BLaER1 treated with 17β-estradiol and CSF1 and Interleukin-3, amounts not matched to agents 10 nM and 100 nM (cell line): ENCODE results near the gene NCK2.

Source experiments
- H3K27ac ChIP-seq, 11 experiments: shearing (Covaris generic); formaldehyde crosslinking; 2 replicates each; pipeline ENCODE4 v1.8.1; 2022
- H3K27me3 ChIP-seq, 11 experiments: shearing (Covaris generic); formaldehyde crosslinking; 2 replicates each; pipeline ENCODE4 v1.8.1; 2022
- H3K36me3 ChIP-seq, 11 experiments: shearing (Covaris generic); formaldehyde crosslinking; 2 replicates each; pipeline ENCODE4 v1.8.1; 2022
- H3K4me1 ChIP-seq, 10 experiments: shearing (Covaris generic); formaldehyde crosslinking; 2 replicates each; pipeline ENCODE4 v1.8.1; 2022
- H3K4me2 ChIP-seq, 11 experiments: shearing (Covaris generic); formaldehyde crosslinking; 2 replicates each; pipeline ENCODE4 v1.8.1; 2022
- H3K4me3 ChIP-seq, 10 experiments: shearing (Covaris generic); formaldehyde crosslinking; 2 replicates each; pipeline ENCODE4 v1.8.1; 2022
- H3K9ac ChIP-seq, 11 experiments: shearing (Covaris generic); formaldehyde crosslinking; 2 replicates each; pipeline ENCODE4 v1.8.1; 2022
- H3K9me3 ChIP-seq, 11 experiments: shearing (Covaris generic); formaldehyde crosslinking; replicated peaks in 1 of 11; 2 replicates each; pipeline ENCODE4 v1.8.1; 2022
- H4K20me1 ChIP-seq, 11 experiments: shearing (Covaris generic); formaldehyde crosslinking; 2 replicates each; pipeline ENCODE4 v1.8.1; 2022
- Cebpa-rat ChIP-seq, 11 experiments: shearing (Covaris generic); IDR thresholded peaks; 2 replicates each; pipeline ENCODE4 v1.8.1; 2022

The NCK2 gene

GRCh38 chr2:105749583-105750400 lies 5.1 kb downstream of the NCK2 start:
- H3K9me3 ChIP-seq, result peaks cover 0 to 21% (median 0%) of the 10 kb centered on the region in 11 experiments; a peak in 7 of 22 replicates
- peak overlapping the region in 10 of 11 experiments; percentile 3 to 97 (median 94); a peak in 17 of 22 replicates for H3K27ac ChIP-seq
- peak overlapping the region in 3 of 10 experiments; percentile 1 to 25 (median 17); a peak in 2 of 20 replicates for H3K4me3 ChIP-seq
- H3K4me1 ChIP-seq, result peaks cover 69 to 88% (median 77%) of the 10 kb centered on the region in 10 experiments
- no peaks in the 10 kb centered on the region for H3K27me3 ChIP-seq
- TF ChIP-seq Cebpa-rat (IDR thresholded peaks at IDR 0.05), result no peak
- H4K20me1 ChIP-seq, result peaks cover 33 to 92% (median 71%) of the 10 kb centered on the region in 11 experiments; a peak in 20 of 22 replicates
- H3K4me2 ChIP-seq, result peak overlapping the region; percentile 16 to 99 (median 96); a peak in 20 of 22 replicates
- H3K9ac ChIP-seq, result peak overlapping the region in 4 of 11 experiments; percentile 3 to 46 (median 38); a peak in 5 of 22 replicates
- peaks cover 0 to 79% (median 50%) of the 10 kb centered on the region in 11 experiments; a peak in 19 of 22 replicates for H3K36me3 ChIP-seq

GRCh38 chr2:105750735-105751134 lies 6.0 kb downstream of the NCK2 start:
- Histone ChIP-seq H4K20me1 (peaks cover 40 to 93% (median 74%) of the 10 kb centered on the region in 11 experiments; a peak in 20 of 22 replicates), H3K27me3 (no peaks in the 10 kb centered on the region), H3K4me2 (peak overlapping the region in 9 of 11 experiments; percentile 29 to 99 (median 96); a peak in 15 of 22 replicates), H3K27ac (peak overlapping the region in 9 of 11 experiments; percentile 38 to 97 (median 95); a peak in 17 of 22 replicates), H3K4me3 (no peak overlapping the region), H3K9me3 (peaks cover 0 to 21% (median 0%) of the 10 kb centered on the region in 11 experiments; a peak in 7 of 22 replicates), H3K36me3 (peaks cover 0 to 79% (median 50%) of the 10 kb centered on the region in 11 experiments; a peak in 19 of 22 replicates), H3K4me1 (peaks cover 78 to 97% (median 87%) of the 10 kb centered on the region in 10 experiments), H3K9ac (peak overlapping the region in 1 of 11 experiments; percentile 39; a peak in 1 of 22 replicates)
- TF ChIP-seq Cebpa-rat (IDR thresholded peaks at IDR 0.05), result no peak

GRCh38 chr2:105751272-105751671 lies 6.6 kb downstream of the NCK2 start:
- Histone ChIP-seq H3K27me3 (no peaks in the 10 kb centered on the region), H4K20me1 (peaks cover 41 to 93% (median 69%) of the 10 kb centered on the region in 11 experiments; a peak in 20 of 22 replicates), H3K36me3 (peaks cover 0 to 79% (median 50%) of the 10 kb centered on the region in 11 experiments; a peak in 19 of 22 replicates), H3K9me3 (peaks cover 0 to 21% (median 0%) of the 10 kb centered on the region in 11 experiments; a peak in 7 of 22 replicates), H3K9ac (no peak overlapping the region), H3K27ac (peak overlapping the region in 5 of 11 experiments; percentile 56 to 97 (median 96); a peak in 5 of 22 replicates), H3K4me1 (peaks cover 78 to 100% (median 87%) of the 10 kb centered on the region in 10 experiments), H3K4me2 (peak overlapping the region in 5 of 11 experiments; percentile 90 to 99 (median 97); a peak in 5 of 22 replicates), H3K4me3 (no peak overlapping the region)
- TF ChIP-seq Cebpa-rat (IDR thresholded peaks at IDR 0.05), result no peak

- Histone ChIP-seq H3K4me3 (no peak overlapping the region), H3K36me3 (peaks cover 0 to 78% (median 59%) of the 10 kb centered on the region in 11 experiments; a peak in 19 of 22 replicates), H4K20me1 (peaks cover 36 to 93% (median 69%) of the 10 kb centered on the region in 11 experiments; a peak in 20 of 22 replicates)
Observed at GRCh38 chr2:105752691-105753358, 8.1 kb downstream of the NCK2 start.

GRCh38 chr2:105753380-105753779 lies 8.7 kb downstream of the NCK2 start:
- Histone ChIP-seq H3K4me2 (peak overlapping the region; percentile 63 to 89 (median 82)), H4K20me1 (peaks cover 32 to 93% (median 68%) of the 10 kb centered on the region in 11 experiments; a peak in 19 of 22 replicates), H3K9ac (peak overlapping the region in 4 of 11 experiments; percentile 25 to 60 (median 50); a peak in 6 of 22 replicates), H3K36me3 (peaks cover 0 to 78% (median 64%) of the 10 kb centered on the region in 11 experiments; a peak in 19 of 22 replicates), H3K4me3 (no peak overlapping the region), H3K4me1 (peaks cover 67 to 94% (median 77%) of the 10 kb centered on the region in 10 experiments), H3K9me3 (peaks cover 0 to 21% (median 0%) of the 10 kb centered on the region in 11 experiments; a peak in 7 of 22 replicates), H3K27ac (peak overlapping the region in 10 of 11 experiments; percentile 39 to 82 (median 71); a peak in 17 of 22 replicates), H3K27me3 (no peaks in the 10 kb centered on the region)
- TF ChIP-seq Cebpa-rat (IDR thresholded peaks at IDR 0.05), result no peak

More at GRCh38 chr2:105752691-105753358, 8.1 kb downstream of the NCK2 start:
- no peak for TF ChIP-seq Cebpa-rat (IDR thresholded peaks at IDR 0.05)
- H3K9me3 ChIP-seq, result peaks cover 0 to 21% (median 0%) of the 10 kb centered on the region in 11 experiments; a peak in 7 of 22 replicates
- H3K9ac ChIP-seq, result peak overlapping the region in 1 of 11 experiments; percentile 50; a peak in 3 of 22 replicates
- H3K27me3 ChIP-seq, result no peaks in the 10 kb centered on the region
- peak overlapping the region in 8 of 11 experiments; percentile 59 to 82 (median 71); a peak in 11 of 22 replicates for H3K27ac ChIP-seq
- H3K4me2 ChIP-seq, result peak overlapping the region; percentile 63 to 89 (median 82)
- peaks cover 73 to 100% (median 82%) of the 10 kb centered on the region in 10 experiments for H3K4me1 ChIP-seq

- peak overlapping the region; percentile 63 to 89 (median 82) for H3K4me2 ChIP-seq
- peak overlapping the region; percentile 39 to 82 (median 68); a peak in 20 of 22 replicates for H3K27ac ChIP-seq
- no peaks in the 10 kb centered on the region for H3K27me3 ChIP-seq
- peaks cover 26 to 93% (median 65%) of the 10 kb centered on the region in 11 experiments; a peak in 18 of 22 replicates for H4K20me1 ChIP-seq
- peaks cover 61 to 88% (median 71%) of the 10 kb centered on the region in 10 experiments for H3K4me1 ChIP-seq
- 0 out of 20 replicates have a peak overlapping the region, but pooled peaks of 1 of the 10 experiments have one; percentile 16 for H3K4me3 ChIP-seq
- no peak for TF ChIP-seq Cebpa-rat (IDR thresholded peaks at IDR 0.05)
- H3K9ac ChIP-seq, result peak overlapping the region in 7 of 11 experiments; percentile 4 to 60 (median 49); a peak in 10 of 22 replicates
- peaks cover 0 to 21% (median 0%) of the 10 kb centered on the region in 11 experiments; a peak in 7 of 22 replicates for H3K9me3 ChIP-seq
- peaks cover 0 to 78% (median 65%) of the 10 kb centered on the region in 11 experiments; a peak in 19 of 22 replicates for H3K36me3 ChIP-seq
Observed at GRCh38 chr2:105754011-105754410, 9.3 kb downstream of the NCK2 start.

- peak overlapping the region; percentile 63 to 89 (median 82) for H3K4me2 ChIP-seq
- TF ChIP-seq Cebpa-rat (IDR thresholded peaks at IDR 0.05), result no peak
- H3K4me3 ChIP-seq, result peak overlapping the region in 2 of 10 experiments; percentile 3 to 10; a peak in 5 of 20 replicates
Observed at GRCh38 chr2:105754994-105755393, 10.3 kb downstream of the NCK2 start.

More at GRCh38 chr2:105754994-105755393, 10.3 kb downstream of the NCK2 start:
- H3K4me1 ChIP-seq, result peaks cover 51 to 80% (median 62%) of the 10 kb centered on the region in 10 experiments
- H3K9ac ChIP-seq, result peak overlapping the region; percentile 4 to 61 (median 49); a peak in 15 of 22 replicates
- no peaks in the 10 kb centered on the region for H3K27me3 ChIP-seq
- H3K27ac ChIP-seq, result peak overlapping the region; percentile 39 to 82 (median 68); a peak in 21 of 22 replicates
- peaks cover 27 to 93% (median 65%) of the 10 kb centered on the region in 11 experiments; a peak in 20 of 22 replicates for H4K20me1 ChIP-seq
- H3K36me3 ChIP-seq, result peaks cover 0 to 71% (median 56%) of the 10 kb centered on the region in 11 experiments; a peak in 19 of 22 replicates
- peaks cover 0 to 16% (median 0%) of the 10 kb centered on the region in 11 experiments; a peak in 7 of 22 replicates for H3K9me3 ChIP-seq
